CD14-positive monocyte (primary cell): ENCODE measurements around the gene SCNN1A. TPM values are rescaled to one million over a fixed set of nuclear protein-coding genes. Genes with fewer than 3 reads are reported as not detected.
A peak's percentile ranks its signal among the peaks of the same experiment; 100 is the strongest.
"Not testable (repeated sequence)": the region's sequence is repeated elsewhere in the genome, so short reads cannot be mapped to it uniquely, and the experiment has no call there.

Source experiments
- DNase-seq, 3 donors: peaks; one replicate each; pipeline ENCODE4 v3.0.0-alpha.2; 2011 to 2022
- H2AFZ ChIP-seq: 2 replicates; pipeline ENCODE4 v1.6.0; 2012; ENCODE audit warnings: mild to moderate bottlenecking, low read depth, low read length, inconsistent platforms; ENCODE audit not compliant: insufficient read depth, poor library complexity, severe bottlenecking
- H3K27ac ChIP-seq, 2 donors: 1 replicate in 1 of 2; 2 replicates in 1 of 2; pipeline ENCODE4 v1.5.1; 2012 to 2013; ENCODE audit warnings: low read length in 2 of 2, control low read depth in 1 of 2, inconsistent platforms in 1 of 2, low read depth in 1 of 2, mild to moderate bottlenecking in 1 of 2
- H3K27me3 ChIP-seq, 2 donors: one replicate each; pipeline versions ENCODE4 v1.6.0 to v1.6.1; 2011 to 2013; ENCODE audit warnings: low read length in 2 of 2; ENCODE audit not compliant: control insufficient read depth in 2 of 2, insufficient read depth in 2 of 2
- H3K36me3 ChIP-seq, 2 donors: replicated peaks in 1 of 2; 1 replicate in 1 of 2; 2 replicates in 1 of 2; pipeline versions ENCODE4 v1.5.1 to v1.6.1; 2012 to 2013; ENCODE audit warnings: low read length in 2 of 2, control low read depth in 1 of 2, inconsistent platforms in 1 of 2, mild to moderate bottlenecking in 1 of 2; ENCODE audit not compliant: insufficient read depth in 2 of 2, control insufficient read depth in 1 of 2
- H3K4me1 ChIP-seq, 2 donors: 1 replicate in 1 of 2; 2 replicates in 1 of 2; pipeline versions ENCODE4 v1.5.1 to v1.6.1; 2012 to 2013; ENCODE audit warnings: low read length in 2 of 2, control low read depth in 1 of 2, inconsistent platforms in 1 of 2, mild to moderate bottlenecking in 1 of 2, moderate library complexity in 1 of 2; ENCODE audit not compliant: insufficient read depth in 2 of 2, control insufficient read depth in 1 of 2
- H3K4me2 ChIP-seq: replicated peaks from 2 replicates; pipeline ENCODE3; 2012; ENCODE audit warnings: low read length, moderate library complexity, mild to moderate bottlenecking; ENCODE audit not compliant: poor library complexity, severe bottlenecking; ENCODE audit errors: extremely low read depth
- H3K4me3 ChIP-seq, 3 experiments: fragments of 200-600 bp in 1 of 3; sonication (generic) in 1 of 3; replicated peaks in 1 of 3; 1 replicate in 2 of 3; 2 replicates in 1 of 3; pipeline ENCODE4 v1.5.1; 2011 to 2013; ENCODE audit warnings: low read length in 3 of 3, mild to moderate bottlenecking in 3 of 3, control low read depth in 2 of 3, low read depth in 2 of 3, inconsistent platforms in 1 of 3, moderate library complexity in 1 of 3
- H3K79me2 ChIP-seq: 2 replicates; pipeline ENCODE4 v1.6.0; 2012; ENCODE audit warnings: mild to moderate bottlenecking, control low read depth, inconsistent platforms, low read length, moderate library complexity; ENCODE audit not compliant: insufficient read depth
- H3K9ac ChIP-seq: 2 replicates; pipeline ENCODE4 v1.6.0; 2017; ENCODE audit warnings: low read length, mild to moderate bottlenecking; ENCODE audit not compliant: insufficient read depth, poor library complexity, severe bottlenecking
- H3K9me3 ChIP-seq, 2 donors: replicated peaks in 1 of 2; 1 replicate in 1 of 2; 2 replicates in 1 of 2; pipeline versions ENCODE4 v1.5.1 to v1.6.1; 2012 to 2013; ENCODE audit warnings: low read length in 2 of 2, control low read depth in 1 of 2; ENCODE audit not compliant: control insufficient read depth in 1 of 2, insufficient read depth in 1 of 2
- H4K20me1 ChIP-seq: 2 replicates; pipeline ENCODE4 v1.6.0; 2012; ENCODE audit warnings: mild to moderate bottlenecking, low read length, control low read depth, moderate library complexity; ENCODE audit not compliant: insufficient read depth
- H3K27ac Mint-ChIP-seq, 7 donors: one replicate each; pipeline ENCODE4 v1.8.0; 2020; ENCODE audit warnings: mild to moderate bottlenecking in 7 of 7, mixed read lengths in 7 of 7, moderate library complexity in 6 of 7, inconsistent platforms in 2 of 7
- H3K27me3 Mint-ChIP-seq, 3 donors: one replicate each; pipeline ENCODE4 v1.8.0; 2021 to 2022; ENCODE audit warnings: low read depth in 3 of 3, mild to moderate bottlenecking in 3 of 3, mixed read lengths in 3 of 3, moderate library complexity in 3 of 3, inconsistent platforms in 1 of 3
- H3K36me3 Mint-ChIP-seq, 2 donors: one replicate each; pipeline ENCODE4 v1.8.0; 2020; ENCODE audit warnings: mixed read lengths in 2 of 2, inconsistent platforms in 1 of 2, mild to moderate bottlenecking in 1 of 2
- H3K4me1 Mint-ChIP-seq: one replicate; pipeline ENCODE4 v1.8.0; 2020; ENCODE audit warnings: mild to moderate bottlenecking, mixed read lengths
- H3K4me3 Mint-ChIP-seq, 2 donors: one replicate each; pipeline ENCODE4 v1.8.0; 2020; ENCODE audit warnings: mild to moderate bottlenecking in 2 of 2, mixed read lengths in 2 of 2, moderate library complexity in 1 of 2
- H3K9me3 Mint-ChIP-seq, 7 donors: one replicate each; pipeline ENCODE4 v1.8.0; 2020 to 2022; ENCODE audit warnings: mixed read lengths in 7 of 7, mild to moderate bottlenecking in 6 of 7, moderate library complexity in 6 of 7, inconsistent platforms in 2 of 7
- CTCF ChIP-seq: fragments of 200-600 bp; IDR thresholded peaks from one replicate; pipeline ENCODE4 v1.8.0; 2022; ENCODE audit warnings: antibody characterized with exemption, mild to moderate bottlenecking
- WGBS: methylation state at CpG from one replicate; pipeline ENCODE4 v1.1.5; 2013; ENCODE audit warnings: missing lambda C conversion rate; ENCODE audit not compliant: insufficient coverage; 5-methylcytosine and 5-hydroxymethylcytosine counted together
- intact Hi-C, 2 donors: fragments of 100-400 bp; cut with micrococcal nuclease; formaldehyde crosslinking; loops; one replicate each; pipeline versions ENCODE4 v1.15.0 to v1.15.1; 2023
- polyA plus RNA-seq, 3 donors: library from polyadenylated mRNA; depleted of rRNA in 1 of 3; unstranded in 2 of 3; stranded (reverse) in 1 of 3; fragments of 300-500 nt in 2 of 3; fragments of >200 nt in 1 of 3; fragmentation: Illumina TruSeq in 2 of 3; gene quantifications; 1 replicate in 2 of 3; 2 replicates in 1 of 3; pipeline ENCODE4 v1.2.3, GENCODE V29; 2012 to 2021

Gene SCNN1A
- polyA plus RNA-seq, 3 donors = 0.11 to 0.68 (median 0.63) TPM

GRCh38 chr12:6346235-6346832, 29.0 kb downstream of the SCNN1A start:
- no peak overlapping the region for H2AFZ ChIP-seq
- peaks cover 68 to 71% of the 10 kb centered on the region in 2 donors for H3K4me1 ChIP-seq
- 94% methylated on average over 3 of the region's 5 CpGs for WGBS
- Mint-ChIP-seq H3K4me3 (no peak overlapping the region), H3K36me3 (peaks cover 0 to 3% of the 10 kb centered on the region in 2 donors), H3K27me3 (peaks cover 0 to 10% (median 3%) of the 10 kb centered on the region in 3 donors), H3K4me1 (peaks cover 71% of the 10 kb centered on the region), H3K27ac (peak overlapping the region in 5 of 7 donors; percentile 83 to 96 (median 89)), H3K9me3 (peaks cover 0 to under 1% (median 0%) of the 10 kb centered on the region in 7 donors)
- H3K4me2 ChIP-seq = peak overlapping the region; percentile 17
- no peaks in the 10 kb centered on the region for H3K36me3 ChIP-seq
- H4K20me1 ChIP-seq = peaks cover 5% of the 10 kb centered on the region
- intact Hi-C loops = no loop called here
- no peak for DNase-seq
- peak overlapping the region in 1 of 3 experiments; percentile 27 for H3K4me3 ChIP-seq
- no peak for TF ChIP-seq CTCF
- no peak overlapping the region for H3K9ac ChIP-seq
- H3K27ac ChIP-seq = peak overlapping the region in 1 of 2 donors; percentile 73
- peaks cover 27% of the 10 kb centered on the region for H3K79me2 ChIP-seq
- H3K27me3 ChIP-seq = no peaks in the 10 kb centered on the region
- no peaks in the 10 kb centered on the region for H3K9me3 ChIP-seq

- peaks cover 65% of the 10 kb centered on the region for H3K4me1 Mint-ChIP-seq
- peak overlapping the region; percentile 61 to 64 for H3K4me3 Mint-ChIP-seq
- H3K36me3 Mint-ChIP-seq = peaks cover 5 to 7% of the 10 kb centered on the region in 2 donors
- intact Hi-C loops = no loop called here
- H3K27ac Mint-ChIP-seq = peak overlapping the region; percentile 75 to 96 (median 90)
- H3K27me3 Mint-ChIP-seq = peaks cover 0 to 12% (median 3%) of the 10 kb centered on the region in 3 donors
- H3K9me3 Mint-ChIP-seq = peaks cover 0 to 2% (median 0%) of the 10 kb centered on the region in 7 donors
- no peaks in the 10 kb centered on the region for H3K36me3 ChIP-seq
- peaks cover 64 to 65% of the 10 kb centered on the region in 2 donors for H3K4me1 ChIP-seq
- WGBS = 47% methylated on average over 3 of the region's 10 CpGs
- H3K9me3 ChIP-seq = no peaks in the 10 kb centered on the region
- peaks cover 35% of the 10 kb centered on the region for H3K79me2 ChIP-seq
- peak; percentile 91 to 95 (median 93) for DNase-seq
- H3K27me3 ChIP-seq = no peaks in the 10 kb centered on the region
- H3K4me2 ChIP-seq = peak overlapping the region; percentile 17
- H3K27ac ChIP-seq = peak overlapping the region in 1 of 2 donors; percentile 73
- no peak overlapping the region for H2AFZ ChIP-seq
- TF ChIP-seq CTCF = no peak
- H3K9ac ChIP-seq = no peak overlapping the region
- H4K20me1 ChIP-seq = peaks cover 13% of the 10 kb centered on the region
- H3K4me3 ChIP-seq = peak overlapping the region in 1 of 3 experiments; percentile 27
These were observed 29.9 kb downstream of the SCNN1A start for GRCh38 chr12:6345319-6346091.

GRCh38 chr12:6344101-6344660, 31.2 kb downstream of the SCNN1A start:
- H3K9me3 ChIP-seq, DNase-seq, H3K36me3 Mint-ChIP-seq, H3K27me3 ChIP-seq, H3K36me3 ChIP-seq, H3K27ac ChIP-seq, intact Hi-C loops, H3K9me3 Mint-ChIP-seq, H3K4me2 ChIP-seq, H3K4me3 Mint-ChIP-seq, H3K4me3 ChIP-seq, H2AFZ ChIP-seq, H3K9ac ChIP-seq: not testable (repeated sequence)
- peaks cover 67 to 76% of the 10 kb centered on the region in 2 donors for H3K4me1 ChIP-seq
- Mint-ChIP-seq H3K27me3 (peaks cover 0 to 12% (median 3%) of the 10 kb centered on the region in 3 donors), H3K27ac (peak overlapping the region in 2 of 7 donors; percentile 46 to 48), H3K4me1 (peaks cover 63% of the 10 kb centered on the region)
- H3K79me2 ChIP-seq = peaks cover 49% of the 10 kb centered on the region
- 80% methylated on average over 4 of the region's 11 CpGs for WGBS
- H4K20me1 ChIP-seq = peaks cover 26% of the 10 kb centered on the region
